LNCaP clone FGC (cell line): ENCODE measurements around the gene CDC34.

ENCODE experiments used
- DNase-seq: peaks from one replicate; pipeline ENCODE4 v3.0.0-alpha.2; 2011; ENCODE audit warnings: low read depth
- H3K4me3 ChIP-seq: 2 replicates; pipeline ENCODE4 v1.5.1; 2011; ENCODE audit warnings: mild to moderate bottlenecking, low read depth, low read length, control low read depth
- CTCF ChIP-seq: IDR thresholded peaks from 2 replicates; pipeline ENCODE4 v1.5.1; 2012; ENCODE audit warnings: mild to moderate bottlenecking; ENCODE audit not compliant: control insufficient read depth, insufficient read depth; ENCODE audit errors: extremely low read depth

CDC34 gene

GRCh38 chr19:572140-572742 lies 40.7 kb downstream of the CDC34 start, which contains the start of gene BSG:
Gene BSG, plus strand, starts transcription at chr19:572596. Its CDS starts 39 bp downstream, at chr19:572635.
- H3K4me3 ChIP-seq: peak within 1 kb of the TSS; percentile 97
- peak; percentile 90 for DNase-seq
- no peak for TF ChIP-seq CTCF

DNA sequence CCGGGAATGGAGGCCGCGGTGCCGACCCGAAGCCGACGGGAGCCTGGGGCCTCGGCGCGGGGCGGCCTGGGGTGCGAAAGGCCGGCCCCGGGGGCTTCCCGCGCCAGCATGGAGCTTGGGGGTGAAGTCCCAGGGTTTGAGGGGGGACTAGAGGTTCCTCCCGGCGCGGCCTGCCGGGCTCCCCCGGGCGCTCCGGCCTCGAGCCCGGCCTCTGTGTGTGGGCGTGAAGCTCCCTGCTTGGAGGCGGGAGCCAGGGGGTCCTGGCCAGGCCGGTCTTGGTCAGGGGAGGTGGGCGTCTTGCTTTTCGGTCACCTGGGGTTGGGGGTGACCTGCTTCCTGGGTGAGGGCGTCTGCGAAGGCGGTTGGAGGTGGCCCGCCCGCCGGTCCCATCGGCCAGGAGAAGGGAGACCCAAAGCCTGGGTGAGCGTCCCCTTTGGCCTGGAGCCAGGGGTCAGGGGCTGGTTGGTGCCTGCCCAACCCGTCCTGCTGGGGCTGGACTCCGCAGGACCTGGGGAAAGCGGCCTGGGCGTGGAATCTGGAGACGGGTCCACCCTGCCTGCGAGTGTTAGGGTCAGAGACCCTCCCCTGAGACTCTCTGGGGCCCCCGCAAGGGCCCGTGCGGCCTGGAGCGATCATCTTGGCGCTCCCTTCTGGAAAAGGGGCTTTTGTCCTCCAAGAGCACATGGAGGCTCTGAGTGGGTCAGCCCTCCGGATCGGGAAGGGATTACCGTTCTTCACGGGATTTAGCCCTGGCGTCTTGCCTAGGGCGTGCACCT lies 41.4 kb downstream of the CDC34 start:
- no peak for TF ChIP-seq CTCF
- peak; percentile 34 for DNase-seq
- H3K4me3 ChIP-seq: peak overlapping the region; percentile 97

DNA sequence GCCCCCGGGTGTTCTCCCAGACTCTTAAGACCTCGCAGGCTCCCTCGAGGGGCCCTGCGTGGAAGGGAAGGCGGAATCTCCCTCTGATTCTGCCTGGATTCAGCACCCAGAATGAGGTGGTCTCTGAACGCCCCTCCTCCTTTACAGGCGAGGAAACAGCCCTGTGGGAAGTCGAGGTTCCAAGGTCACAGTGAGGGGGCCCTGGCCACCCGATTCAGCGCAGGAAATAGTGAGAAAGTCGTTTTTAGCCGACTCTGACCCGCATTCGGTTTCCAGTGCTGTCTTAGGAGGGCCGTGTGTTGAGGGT lies 41.9 kb downstream of the CDC34 start:
- peak overlapping the region; percentile 97 for H3K4me3 ChIP-seq
- no peak for TF ChIP-seq CTCF
- DNase-seq: no peak

- H3K4me3 ChIP-seq: peak overlapping the region; percentile 50
- DNase-seq: no peak
- no peak for TF ChIP-seq CTCF
Measured at GRCh38 chr19:574658-575526, 43.3 kb downstream of the CDC34 start.

- DNase-seq: no peak
- peak overlapping the region; percentile 50 for H3K4me3 ChIP-seq
- TF ChIP-seq CTCF: no peak
Measured at GRCh38 chr19:575527-576506, 44.3 kb downstream of the CDC34 start.
